HEK293 (cell line): ENCODE results near the gene PLEKHA7.

Source experiments
- CTCF ChIP-seq: fragments of 450-650 bp; formaldehyde crosslinking; IDR thresholded peaks from 2 replicates; pipeline ENCODE4 v1.5.1; 2016; ENCODE audit warnings: missing biosample characterization, missing genetic modification characterization
- ZNF26 ChIP-seq: fragments of 450-650 bp; formaldehyde crosslinking; IDR thresholded peaks from 2 replicates; pipeline ENCODE4 v1.5.1; 2016; ENCODE audit warnings: missing biosample characterization, missing genetic modification characterization
- ZNF449 ChIP-seq: fragments of 450-650 bp; formaldehyde crosslinking; IDR thresholded peaks from 2 replicates; pipeline ENCODE4 v1.5.1; 2017; ENCODE audit warnings: missing biosample characterization, mild to moderate bottlenecking, missing genetic modification characterization, moderate library complexity

- TF ChIP-seq ZNF449 (tag by site-specific recombination) (no peak), ZNF26 (tag by site-specific recombination) (no peak), CTCF (no peak)
Observed at GRCh38 chr11:16741473-16741872, 272.7 kb downstream of the PLEKHA7 start.
